ENCODE data around the gene DCST1. TPM values are rescaled to one million over a fixed set of nuclear protein-coding genes. Genes with fewer than 3 reads are reported as not detected.
A peak's percentile ranks its signal among the peaks of the same experiment; 100 is the strongest.

Gene DCST1
- total RNA-seq, 1 donor from 2014 or later, result not detected

DNA sequence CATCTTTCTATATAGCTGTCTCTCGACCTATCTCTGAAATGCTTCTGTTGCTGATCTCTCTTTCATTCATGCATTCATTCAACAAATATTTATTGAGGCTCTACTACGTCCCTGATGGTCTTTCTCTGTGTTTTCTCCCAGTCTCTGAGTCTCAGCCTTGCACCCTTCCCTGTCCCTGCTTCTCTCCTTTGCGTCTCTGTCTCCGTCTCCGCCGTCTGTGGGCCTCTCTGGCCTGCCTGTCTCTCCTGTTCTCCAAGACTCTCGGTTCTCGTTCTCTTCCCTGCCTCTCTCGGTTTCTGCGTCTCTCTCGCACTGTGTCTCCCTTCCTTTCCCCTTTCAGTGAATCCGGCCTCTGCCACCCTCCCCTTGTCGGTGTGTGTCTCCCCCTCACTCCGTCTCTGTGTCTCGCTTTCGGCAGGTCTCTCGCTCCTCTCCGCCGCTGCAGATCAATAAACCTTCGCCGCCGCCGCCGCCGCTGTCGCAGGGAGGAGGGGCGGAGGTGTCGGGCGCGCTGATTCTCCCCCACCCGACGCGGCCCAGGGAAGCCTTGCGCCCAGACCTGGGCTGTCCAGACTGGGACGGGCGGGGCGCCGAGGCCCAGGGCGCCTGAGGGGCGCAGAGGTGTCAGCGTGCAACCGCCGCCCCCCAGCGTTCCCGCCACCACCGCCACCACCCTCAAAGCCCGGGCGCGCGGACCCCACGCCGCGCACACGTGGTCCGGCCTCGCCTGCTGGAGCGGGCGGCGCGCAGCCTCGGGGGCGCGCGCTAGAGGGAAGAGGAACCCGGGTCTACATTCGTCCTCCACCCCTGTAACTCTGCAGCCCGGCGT lies 48.1 kb downstream of the DCST1 start:
- Mint-ChIP-seq H3K4me1 (peaks cover 45% of the 10 kb centered on the region), H3K4me3 (peak overlapping the region; percentile 84), H3K27ac (ENCODE audit: unreplicated experiment) (no peak overlapping the region), H3K27me3 (ENCODE audit: low read depth) (peaks cover 68% of the 10 kb centered on the region), H3K9me3 (no peaks in the 10 kb centered on the region), H3K36me3 (ENCODE audit: low read depth) (no peaks in the 10 kb centered on the region)
- DNase-seq (ENCODE audit: low read depth, low spot score), result no peak
- TF ChIP-seq, protein P1, sequence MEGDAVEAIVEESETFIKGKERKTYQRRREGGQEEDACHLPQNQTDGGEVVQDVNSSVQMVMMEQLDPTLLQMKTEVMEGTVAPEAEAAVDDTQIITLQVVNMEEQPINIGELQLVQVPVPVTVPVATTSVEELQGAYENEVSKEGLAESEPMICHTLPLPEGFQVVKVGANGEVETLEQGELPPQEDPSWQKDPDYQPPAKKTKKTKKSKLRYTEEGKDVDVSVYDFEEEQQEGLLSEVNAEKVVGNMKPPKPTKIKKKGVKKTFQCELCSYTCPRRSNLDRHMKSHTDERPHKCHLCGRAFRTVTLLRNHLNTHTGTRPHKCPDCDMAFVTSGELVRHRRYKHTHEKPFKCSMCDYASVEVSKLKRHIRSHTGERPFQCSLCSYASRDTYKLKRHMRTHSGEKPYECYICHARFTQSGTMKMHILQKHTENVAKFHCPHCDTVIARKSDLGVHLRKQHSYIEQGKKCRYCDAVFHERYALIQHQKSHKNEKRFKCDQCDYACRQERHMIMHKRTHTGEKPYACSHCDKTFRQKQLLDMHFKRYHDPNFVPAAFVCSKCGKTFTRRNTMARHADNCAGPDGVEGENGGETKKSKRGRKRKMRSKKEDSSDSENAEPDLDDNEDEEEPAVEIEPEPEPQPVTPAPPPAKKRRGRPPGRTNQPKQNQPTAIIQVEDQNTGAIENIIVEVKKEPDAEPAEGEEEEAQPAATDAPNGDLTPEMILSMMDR (conservative IDR thresholded peaks at IDR 0.05), result no peak

DNA sequence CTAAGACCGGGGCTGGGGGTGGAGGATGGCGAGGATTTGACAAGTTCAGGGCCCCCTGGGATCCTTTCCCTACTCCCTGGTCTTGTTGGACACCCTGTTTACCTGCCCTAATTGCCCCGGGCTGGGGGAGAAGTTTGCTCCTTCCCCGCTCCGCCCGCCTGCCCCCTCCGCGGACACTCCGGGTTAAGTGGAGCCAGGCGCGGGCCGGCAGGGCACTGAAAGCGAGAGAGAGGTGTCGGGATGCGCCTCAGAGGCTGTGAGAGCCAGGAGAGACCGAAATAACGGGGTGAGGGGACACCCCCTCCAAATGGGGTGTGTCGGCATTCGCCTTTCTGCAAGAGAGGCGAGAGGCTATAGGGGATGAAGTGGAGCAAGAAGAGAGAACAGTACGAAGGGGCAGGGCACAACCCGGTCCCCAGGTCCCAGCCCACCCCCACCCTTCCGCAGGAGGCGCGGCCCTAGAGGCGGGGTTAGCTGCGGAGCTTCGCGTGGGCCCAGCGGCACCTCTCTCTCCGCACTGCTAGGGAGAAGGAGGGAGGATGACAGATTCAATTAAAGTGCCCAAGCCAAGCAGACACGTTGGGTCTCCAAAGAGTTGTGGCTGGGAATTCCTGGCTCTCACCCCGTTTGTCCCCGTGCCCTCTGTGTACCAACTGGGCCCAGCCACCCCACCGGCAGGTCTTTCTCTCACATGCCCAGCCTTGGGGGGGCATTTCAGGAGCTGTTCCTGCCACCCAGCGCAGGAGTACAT lies 48.9 kb downstream of the DCST1 start:
- DNase-seq (ENCODE audit: low read depth, low spot score), result no peak
- no peak overlapping the region for H3K27ac Mint-ChIP-seq (ENCODE audit: unreplicated experiment)
- H3K36me3 Mint-ChIP-seq (ENCODE audit: low read depth), result no peaks in the 10 kb centered on the region
- TF ChIP-seq, protein P1 (conservative IDR thresholded peaks at IDR 0.05), result no peak
- peaks cover 65% of the 10 kb centered on the region for H3K27me3 Mint-ChIP-seq (ENCODE audit: low read depth)
- H3K9me3 Mint-ChIP-seq, result no peaks in the 10 kb centered on the region
- peak overlapping the region; percentile 69 for H3K4me3 Mint-ChIP-seq
- H3K4me1 Mint-ChIP-seq, result peaks cover 43% of the 10 kb centered on the region

DNA sequence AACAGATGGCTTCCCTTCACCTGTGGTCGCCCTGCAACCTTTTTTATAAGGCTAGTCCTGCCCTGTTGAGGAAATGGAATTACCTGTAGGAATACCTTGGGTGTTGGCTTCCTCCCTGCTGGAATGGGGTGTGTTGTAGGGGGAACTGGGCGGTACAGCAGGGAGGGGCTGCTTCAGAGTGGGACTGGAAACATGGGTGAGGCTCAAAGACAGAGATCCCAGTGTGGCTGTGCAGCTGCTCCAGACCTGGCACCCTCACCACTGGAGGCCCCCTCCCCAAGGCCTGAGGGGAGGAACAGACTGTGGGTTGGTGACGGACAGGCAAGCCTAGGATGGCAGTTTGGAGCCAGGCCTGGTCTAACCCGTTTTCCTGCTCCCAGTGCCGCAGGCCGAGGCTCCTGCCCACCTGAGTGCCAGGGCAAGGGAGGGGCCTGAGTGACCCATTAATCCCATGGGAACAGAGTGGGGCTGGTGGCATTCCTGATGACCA lies 49.5 kb downstream of the DCST1 start:
- Mint-ChIP-seq H3K9me3 (no peaks in the 10 kb centered on the region), H3K27ac (ENCODE audit: unreplicated experiment) (no peak overlapping the region), H3K4me3 (peak overlapping the region; percentile 69), H3K4me1 (peaks cover 43% of the 10 kb centered on the region), H3K27me3 (ENCODE audit: low read depth) (peaks cover 62% of the 10 kb centered on the region), H3K36me3 (ENCODE audit: low read depth) (no peaks in the 10 kb centered on the region)
- TF ChIP-seq, protein P1 (conservative IDR thresholded peaks at IDR 0.05), result no peak
- DNase-seq (ENCODE audit: low read depth, low spot score), result no peak

DNA sequence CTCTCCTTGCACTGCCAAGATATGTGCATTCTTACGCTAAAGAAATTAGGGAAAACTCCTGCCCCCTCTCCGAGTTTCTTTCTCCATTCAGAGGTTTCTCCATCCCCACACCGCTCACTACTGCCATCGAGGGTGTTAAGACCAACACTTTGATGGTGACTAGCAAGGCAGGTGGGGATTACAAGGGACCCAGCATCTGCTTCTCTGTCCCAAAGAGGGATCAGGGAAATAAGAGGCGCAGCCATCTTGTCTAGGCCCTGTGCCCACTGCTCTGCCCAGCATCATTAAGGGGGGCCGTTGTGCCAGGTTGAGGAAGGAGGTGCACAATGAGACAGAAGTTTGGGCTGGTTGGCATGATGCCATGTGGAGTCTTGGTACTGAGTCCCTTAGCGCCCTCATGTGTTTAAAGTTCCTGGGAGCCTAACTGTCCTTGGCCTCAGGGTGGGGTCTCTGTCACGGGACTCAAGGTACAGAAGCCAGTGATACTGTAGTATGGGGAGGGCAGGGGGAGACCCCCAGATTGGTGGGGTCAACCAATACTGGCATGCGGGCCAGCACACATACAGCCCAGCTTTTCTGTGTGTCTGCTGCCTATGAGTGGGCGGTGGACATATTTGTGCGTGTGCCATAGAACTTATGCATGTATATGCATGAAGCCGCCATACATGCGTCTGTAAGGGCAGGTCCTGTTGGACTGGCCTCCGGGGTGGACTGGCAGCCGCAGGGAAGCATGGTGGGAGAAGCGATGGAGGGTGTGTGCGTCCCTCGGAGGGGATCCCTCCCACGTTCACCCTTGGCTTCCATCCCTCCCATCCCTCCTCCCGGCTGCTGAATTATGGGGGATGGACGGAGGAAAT lies 50.5 kb downstream of the DCST1 start:
- Mint-ChIP-seq H3K36me3 (ENCODE audit: low read depth) (no peaks in the 10 kb centered on the region), H3K27me3 (ENCODE audit: low read depth) (peaks cover 55% of the 10 kb centered on the region), H3K4me3 (peak overlapping the region; percentile 93), H3K27ac (ENCODE audit: unreplicated experiment) (no peak overlapping the region), H3K9me3 (no peaks in the 10 kb centered on the region), H3K4me1 (peaks cover 43% of the 10 kb centered on the region)
- TF ChIP-seq, protein P1 (conservative IDR thresholded peaks at IDR 0.05), result no peak
- no peak for DNase-seq (ENCODE audit: low read depth, low spot score)

Data from neural crest cell (in vitro differentiated cells).